Activated naive CD4-positive, alpha-beta T cell (primary cell): ENCODE measurements around the gene EIF6.
"Not testable (repeated sequence)": the region's sequence is repeated elsewhere in the genome, so short reads cannot be mapped to it uniquely, and the experiment has no call there.

Source experiments
- DNase-seq, 4 experiments: peaks; one replicate each; lab custom pipeline; 2025; lab: John Stamatoyannopoulos, UW

The EIF6 gene

GRCh38 chr20:35254448-35254999 is 30.0 kb downstream of the EIF6 start:
- DNase-seq: no peak

GRCh38 chr20:35253010-35253409 is 31.6 kb downstream of the EIF6 start:
- no peak for DNase-seq

GRCh38 chr20:35252598-35252997 is 32.0 kb downstream of the EIF6 start:
- DNase-seq: not testable (repeated sequence)

GRCh38 chr20:35252037-35252461 is 32.5 kb downstream of the EIF6 start:
- DNase-seq: no peak

- DNase-seq: no peak
Measured at GRCh38 chr20:35251613-35251940, 33.0 kb downstream of the EIF6 start.

- no peak for DNase-seq
Measured at GRCh38 chr20:35248641-35249475, 35.7 kb downstream of the EIF6 start.

GRCh38 chr20:35246723-35247122 is 37.8 kb downstream of the EIF6 start:
- no peak for DNase-seq

- no peak for DNase-seq
Measured at GRCh38 chr20:35243986-35244385, 40.6 kb downstream of the EIF6 start.

GRCh38 chr20:35243317-35243716 is 41.3 kb downstream of the EIF6 start:
- DNase-seq: no peak

GRCh38 chr20:35240811-35241293 is 43.7 kb downstream of the EIF6 start:
- DNase-seq: no peak

GRCh38 chr20:35240083-35240810 is 44.3 kb downstream of the EIF6 start:
- DNase-seq: no peak

- DNase-seq: no peak
Measured at GRCh38 chr20:35238735-35239134, 45.8 kb downstream of the EIF6 start.

GRCh38 chr20:35238170-35238569 is 46.4 kb downstream of the EIF6 start:
- no peak for DNase-seq

- DNase-seq: no peak
Measured at GRCh38 chr20:35237486-35237885, 47.1 kb downstream of the EIF6 start.

- DNase-seq: no peak
Measured at GRCh38 chr20:35235881-35236280, 48.7 kb downstream of the EIF6 start.

- no peak for DNase-seq
Measured at GRCh38 chr20:35232575-35232974, 52.0 kb downstream of the EIF6 start.
